Thoracic aorta (tissue), 2 donors: ENCODE results near the gene CNDP2. TPM values are rescaled to one million over a fixed set of nuclear protein-coding genes. Genes with fewer than 3 reads are reported as not detected.

ENCODE experiments used
- ATAC-seq: fragments of 150-250 bp; one replicate; pipeline ENCODE4 v1.8.0; 2017; ENCODE audit warnings: low read depth; ENCODE audit not compliant: insufficient number of reproducible peaks, low FRiP score
- DNase-seq: peaks from one replicate; pipeline ENCODE4 v3.0.0-alpha.2; 2020; ENCODE audit warnings: low spot score
- H3K27ac ChIP-seq, 2 donors: fragments of 200-600 bp; sonication (generic); 1 replicate in 1 of 2; 2 replicates in 1 of 2; pipeline ENCODE4 v1.5.1; 2016; ENCODE audit warnings: mild to moderate bottlenecking in 2 of 2, moderate library complexity in 2 of 2
- H3K27me3 ChIP-seq: fragments of 200-600 bp; sonication (generic); replicated peaks from 2 replicates; pipeline ENCODE4 v1.6.0; 2016; ENCODE audit warnings: mild to moderate bottlenecking; ENCODE audit not compliant: insufficient read depth
- H3K36me3 ChIP-seq: fragments of 200-600 bp; sonication (generic); one replicate; pipeline ENCODE4 v1.5.1; 2016
- H3K4me1 ChIP-seq, 2 donors: fragments of 200-600 bp; sonication (generic); 1 replicate in 1 of 2; 2 replicates in 1 of 2; pipeline versions ENCODE4 v1.5.1 to v1.6.0; 2016; ENCODE audit warnings: low read depth in 2 of 2, mild to moderate bottlenecking in 1 of 2; ENCODE audit not compliant: control insufficient read depth in 1 of 2
- H3K4me3 ChIP-seq: fragments of 200-600 bp; sonication (generic); 2 replicates; pipeline ENCODE4 v1.5.1; 2016; ENCODE audit warnings: mild to moderate bottlenecking
- H3K9me3 ChIP-seq: fragments of 200-600 bp; sonication (generic); 2 replicates; pipeline ENCODE4 v1.5.1; 2016
- CTCF ChIP-seq: fragments of 200-600 bp; sonication (generic); IDR thresholded peaks from one replicate; pipeline ENCODE4 v1.5.1; 2019; ENCODE audit warnings: antibody characterized with exemption
- total RNA-seq, 2 donors: library from RNA; depleted of rRNA; stranded (reverse); fragments of >200 nt; gene quantifications; one replicate each; pipeline versions ENCODE4 v1.1.0 to v1.2.3, GENCODE V29; 2016

CNDP2 gene
- total RNA-seq, 2 donors from 2014 or later: 44.3 to 106 TPM

GRCh38 chr18:74513883-74514205 is 17.7 kb downstream of the CNDP2 start:
- no peak for ATAC-seq
- no peak overlapping the region for H3K4me3 ChIP-seq
- DNase-seq: no peak
- TF ChIP-seq CTCF: no peak
- H3K36me3 ChIP-seq: peaks cover 45% of the 10 kb centered on the region
- H3K9me3 ChIP-seq: no peaks in the 10 kb centered on the region
- no peak overlapping the region for H3K27ac ChIP-seq
- no peaks in the 10 kb centered on the region for H3K27me3 ChIP-seq
- no peaks in the 10 kb centered on the region for H3K4me1 ChIP-seq

- no peak for TF ChIP-seq CTCF
- no peaks in the 10 kb centered on the region for H3K9me3 ChIP-seq
- ATAC-seq (no peak), DNase-seq (no peak)
- no peaks in the 10 kb centered on the region for H3K27me3 ChIP-seq
- H3K4me3 ChIP-seq: no peak overlapping the region
- peaks cover 57% of the 10 kb centered on the region for H3K36me3 ChIP-seq
- H3K4me1 ChIP-seq: no peaks in the 10 kb centered on the region
- no peak overlapping the region for H3K27ac ChIP-seq
These were observed 18.8 kb downstream of the CNDP2 start for GRCh38 chr18:74514860-74515495.

- peaks cover 62% of the 10 kb centered on the region for H3K36me3 ChIP-seq
- H3K4me1 ChIP-seq: no peaks in the 10 kb centered on the region
- H3K9me3 ChIP-seq: no peaks in the 10 kb centered on the region
- TF ChIP-seq CTCF: no peak
- DNase-seq (no peak), ATAC-seq (no peak)
- no peaks in the 10 kb centered on the region for H3K27me3 ChIP-seq
- H3K27ac ChIP-seq: no peak overlapping the region
- H3K4me3 ChIP-seq: no peak overlapping the region
These were observed 19.6 kb downstream of the CNDP2 start for GRCh38 chr18:74515620-74516231.

- no peak overlapping the region for H3K27ac ChIP-seq
- no peak for DNase-seq
- H3K4me1 ChIP-seq: no peaks in the 10 kb centered on the region
- no peak overlapping the region for H3K4me3 ChIP-seq
- H3K36me3 ChIP-seq: peaks cover 56% of the 10 kb centered on the region
- ATAC-seq: no peak
- no peaks in the 10 kb centered on the region for H3K27me3 ChIP-seq
- H3K9me3 ChIP-seq: no peaks in the 10 kb centered on the region
- TF ChIP-seq CTCF: no peak
These were observed 20.4 kb downstream of the CNDP2 start for GRCh38 chr18:74516271-74517235.

- Histone ChIP-seq H3K27ac (no peak overlapping the region), H3K9me3 (no peaks in the 10 kb centered on the region), H3K27me3 (no peaks in the 10 kb centered on the region), H3K36me3 (peaks cover 53% of the 10 kb centered on the region), H3K4me3 (no peak overlapping the region), H3K4me1 (no peaks in the 10 kb centered on the region)
- DNase-seq (no peak), ATAC-seq (no peak)
- no peak for TF ChIP-seq CTCF
These were observed 21.1 kb downstream of the CNDP2 start for GRCh38 chr18:74517236-74517630.
